Lower leg skin (tissue), 3 donors: Measurements from ENCODE around the gene EVI5.

ENCODE experiments used
- POLR2A ChIP-seq, 2 donors: fragments of 450-650 bp; IDR thresholded peaks; one replicate each; pipeline ENCODE4 v1.6.1; 2016 to 2017; ENCODE audit warnings: antibody characterized with exemption in 2 of 2, mild to moderate bottlenecking in 1 of 2, moderate library complexity in 1 of 2
- TF ChIP-seq, protein P1 (sequence below), 3 donors: fragments of 450-650 bp; IDR thresholded peaks; one replicate each; pipeline ENCODE4 v1.5.1; 2016; ENCODE audit warnings: antibody characterized with exemption in 3 of 3, mild to moderate bottlenecking in 3 of 3, moderate library complexity in 2 of 3

DNA sequence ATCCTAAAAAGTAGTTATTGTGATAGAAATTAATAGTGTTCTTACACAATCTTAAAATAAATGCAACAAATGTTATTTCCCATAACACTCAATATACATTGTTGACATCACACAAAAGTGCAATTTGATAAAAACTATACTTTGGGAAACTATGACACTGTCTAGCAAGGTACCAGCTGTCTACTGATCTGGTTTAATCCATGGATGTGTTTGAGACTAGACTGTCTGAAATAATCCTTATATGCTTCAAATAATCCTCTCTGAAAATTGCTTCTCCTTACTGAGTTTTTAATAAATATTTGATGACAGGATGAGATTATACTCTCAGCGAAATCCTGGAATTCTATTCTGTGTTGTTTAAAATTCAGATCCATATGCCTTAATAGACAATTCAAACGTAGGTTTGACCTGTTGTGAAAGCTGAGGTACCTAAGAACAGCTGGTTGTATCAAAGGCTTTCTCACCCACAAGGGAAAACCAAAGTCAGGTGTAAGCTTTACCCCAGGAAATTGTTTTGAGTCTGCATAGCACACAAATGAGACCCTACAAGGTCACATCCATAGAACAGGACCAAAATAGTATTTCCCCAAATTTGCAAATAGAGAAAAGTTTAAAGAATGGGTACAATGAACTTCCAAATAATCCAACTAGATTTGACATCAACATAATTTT is 289.4 kb downstream of the EVI5 start:
- TF ChIP-seq POLR2A (IDR thresholded peaks at IDR 0.05): no peak
- TF ChIP-seq, protein P1, sequence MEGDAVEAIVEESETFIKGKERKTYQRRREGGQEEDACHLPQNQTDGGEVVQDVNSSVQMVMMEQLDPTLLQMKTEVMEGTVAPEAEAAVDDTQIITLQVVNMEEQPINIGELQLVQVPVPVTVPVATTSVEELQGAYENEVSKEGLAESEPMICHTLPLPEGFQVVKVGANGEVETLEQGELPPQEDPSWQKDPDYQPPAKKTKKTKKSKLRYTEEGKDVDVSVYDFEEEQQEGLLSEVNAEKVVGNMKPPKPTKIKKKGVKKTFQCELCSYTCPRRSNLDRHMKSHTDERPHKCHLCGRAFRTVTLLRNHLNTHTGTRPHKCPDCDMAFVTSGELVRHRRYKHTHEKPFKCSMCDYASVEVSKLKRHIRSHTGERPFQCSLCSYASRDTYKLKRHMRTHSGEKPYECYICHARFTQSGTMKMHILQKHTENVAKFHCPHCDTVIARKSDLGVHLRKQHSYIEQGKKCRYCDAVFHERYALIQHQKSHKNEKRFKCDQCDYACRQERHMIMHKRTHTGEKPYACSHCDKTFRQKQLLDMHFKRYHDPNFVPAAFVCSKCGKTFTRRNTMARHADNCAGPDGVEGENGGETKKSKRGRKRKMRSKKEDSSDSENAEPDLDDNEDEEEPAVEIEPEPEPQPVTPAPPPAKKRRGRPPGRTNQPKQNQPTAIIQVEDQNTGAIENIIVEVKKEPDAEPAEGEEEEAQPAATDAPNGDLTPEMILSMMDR (IDR thresholded peaks at IDR 0.05): no peak
